ENCODE results near the gene PRKD1. TPM values are rescaled to one million over a fixed set of nuclear protein-coding genes. Genes with fewer than 3 reads are reported as not detected.

The PRKD1 gene
- total RNA-seq, 1 donor from 2014 or later: 14.9 TPM

DNA sequence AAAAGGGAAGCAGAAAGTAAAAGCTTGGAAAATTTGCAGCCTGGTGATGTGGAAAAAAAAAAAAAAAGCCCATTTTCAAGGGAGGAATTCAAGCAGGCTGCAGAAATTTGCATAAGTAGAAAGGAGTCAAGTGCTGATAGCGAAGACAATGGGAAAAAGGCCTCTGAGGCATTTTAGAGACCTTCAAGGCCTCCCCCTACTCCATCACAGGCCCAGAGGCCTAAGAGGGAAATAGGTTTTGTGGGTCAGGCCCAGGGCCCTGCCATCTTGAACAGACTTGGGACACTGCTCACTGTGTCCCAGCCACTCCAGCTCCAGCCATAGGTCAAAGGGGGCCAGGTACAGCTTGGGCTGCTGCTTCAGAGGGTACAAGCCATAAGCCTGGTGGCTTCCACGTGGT, 13.8 kb upstream of the PRKD1 start:
- Histone ChIP-seq H3K27ac (no peak overlapping the region), H3K4me1 (no peaks in the 10 kb centered on the region), H3K4me3 (no peak overlapping the region), H3K9me3 (peaks cover 16% of the 10 kb centered on the region), H3K27me3 (ENCODE audit: low read depth) (no peaks in the 10 kb centered on the region), H3K36me3 (no peaks in the 10 kb centered on the region)
- TF ChIP-seq, protein P1, sequence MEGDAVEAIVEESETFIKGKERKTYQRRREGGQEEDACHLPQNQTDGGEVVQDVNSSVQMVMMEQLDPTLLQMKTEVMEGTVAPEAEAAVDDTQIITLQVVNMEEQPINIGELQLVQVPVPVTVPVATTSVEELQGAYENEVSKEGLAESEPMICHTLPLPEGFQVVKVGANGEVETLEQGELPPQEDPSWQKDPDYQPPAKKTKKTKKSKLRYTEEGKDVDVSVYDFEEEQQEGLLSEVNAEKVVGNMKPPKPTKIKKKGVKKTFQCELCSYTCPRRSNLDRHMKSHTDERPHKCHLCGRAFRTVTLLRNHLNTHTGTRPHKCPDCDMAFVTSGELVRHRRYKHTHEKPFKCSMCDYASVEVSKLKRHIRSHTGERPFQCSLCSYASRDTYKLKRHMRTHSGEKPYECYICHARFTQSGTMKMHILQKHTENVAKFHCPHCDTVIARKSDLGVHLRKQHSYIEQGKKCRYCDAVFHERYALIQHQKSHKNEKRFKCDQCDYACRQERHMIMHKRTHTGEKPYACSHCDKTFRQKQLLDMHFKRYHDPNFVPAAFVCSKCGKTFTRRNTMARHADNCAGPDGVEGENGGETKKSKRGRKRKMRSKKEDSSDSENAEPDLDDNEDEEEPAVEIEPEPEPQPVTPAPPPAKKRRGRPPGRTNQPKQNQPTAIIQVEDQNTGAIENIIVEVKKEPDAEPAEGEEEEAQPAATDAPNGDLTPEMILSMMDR (IDR thresholded peaks at IDR 0.05): no peak
- no peak for DNase-seq
- ATAC-seq: no peak
- intact Hi-C loops (cut with DNase I): no loop called here

DNA sequence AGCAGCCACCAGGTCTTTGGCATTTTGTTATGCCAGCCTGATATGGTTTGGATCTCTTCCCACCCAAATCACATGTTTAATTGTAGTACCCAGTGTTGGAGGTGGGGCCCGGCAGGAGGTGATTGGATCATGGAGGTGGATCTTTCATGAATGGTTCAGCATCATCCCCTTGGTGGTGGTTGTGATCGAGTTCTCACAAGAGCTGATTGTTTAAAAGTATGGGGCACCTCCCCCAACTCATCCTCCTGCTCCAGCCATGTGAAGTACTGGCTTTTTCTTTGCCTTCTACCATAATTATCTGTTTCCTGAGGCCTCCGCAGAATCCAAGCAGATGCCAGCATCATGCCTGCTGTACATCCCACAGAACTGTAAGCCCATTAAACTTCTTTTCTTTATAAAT, 12.8 kb upstream of the PRKD1 start:
- Histone ChIP-seq H3K27me3 (ENCODE audit: low read depth) (no peaks in the 10 kb centered on the region), H3K36me3 (no peaks in the 10 kb centered on the region), H3K27ac (no peak overlapping the region), H3K4me1 (no peaks in the 10 kb centered on the region), H3K9me3 (peaks cover 11% of the 10 kb centered on the region), H3K4me3 (no peak overlapping the region)
- TF ChIP-seq, protein P1 (IDR thresholded peaks at IDR 0.05): no peak
- DNase-seq (no peak), ATAC-seq (no peak)
- intact Hi-C loops (cut with DNase I): no loop called here

DNA sequence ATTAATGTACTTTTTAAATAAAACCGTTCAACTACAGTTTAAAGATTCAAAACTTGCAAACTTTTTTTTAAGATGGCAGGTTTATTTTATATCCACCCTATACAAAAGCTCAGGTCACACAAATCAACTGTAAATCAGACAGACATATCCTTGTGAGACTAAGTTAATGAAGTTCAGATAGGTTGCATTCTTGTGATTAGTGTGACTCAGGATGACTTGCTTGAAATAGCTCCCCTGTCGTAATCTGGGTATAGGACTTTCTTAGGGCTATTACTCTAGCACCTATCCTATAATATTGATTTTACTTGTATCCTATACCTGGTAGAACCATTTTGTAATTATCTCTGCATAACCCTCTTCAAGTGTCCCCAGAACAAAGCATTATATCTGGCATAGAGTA, 9.5 kb upstream of the PRKD1 start:
- Histone ChIP-seq H3K4me3 (no peak overlapping the region), H3K4me1 (no peaks in the 10 kb centered on the region), H3K27ac (no peak overlapping the region), H3K9me3 (no peaks in the 10 kb centered on the region), H3K27me3 (ENCODE audit: low read depth) (no peaks in the 10 kb centered on the region), H3K36me3 (no peaks in the 10 kb centered on the region)
- intact Hi-C loops (cut with DNase I): no loop called here
- TF ChIP-seq, protein P1 (IDR thresholded peaks at IDR 0.05): no peak
- DNase-seq (no peak), ATAC-seq (no peak)

DNA sequence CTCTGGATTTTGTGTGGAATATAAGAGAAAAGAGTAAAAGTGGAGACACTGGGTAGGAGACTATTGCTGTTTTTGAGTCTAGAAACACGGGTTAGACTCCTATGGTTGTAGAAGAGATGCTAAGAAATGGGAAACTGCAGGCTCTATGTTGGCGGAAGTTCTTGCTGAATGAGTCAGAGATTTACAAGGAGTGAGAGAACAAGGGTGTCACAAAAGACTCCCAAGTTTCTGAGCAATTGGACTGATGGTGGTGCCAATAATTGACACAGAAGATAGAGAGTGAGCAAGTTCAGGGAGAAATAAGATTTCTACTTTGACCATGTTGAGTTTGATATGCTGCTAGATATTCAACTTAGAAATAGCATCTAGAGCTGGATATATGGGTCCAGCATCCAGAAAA, 2.6 kb upstream of the PRKD1 start:
- DNase-seq (no peak), ATAC-seq (no peak)
- TF ChIP-seq, protein P1 (IDR thresholded peaks at IDR 0.05): no peak
- Histone ChIP-seq H3K4me1 (peaks cover 13% of the 10 kb centered on the region), H3K27me3 (ENCODE audit: low read depth) (no peaks in the 10 kb centered on the region), H3K27ac (no peak overlapping the region), H3K9me3 (no peaks in the 10 kb centered on the region), H3K36me3 (no peaks in the 10 kb centered on the region), H3K4me3 (no peak overlapping the region)
- intact Hi-C loops (cut with DNase I): no loop called here

DNA sequence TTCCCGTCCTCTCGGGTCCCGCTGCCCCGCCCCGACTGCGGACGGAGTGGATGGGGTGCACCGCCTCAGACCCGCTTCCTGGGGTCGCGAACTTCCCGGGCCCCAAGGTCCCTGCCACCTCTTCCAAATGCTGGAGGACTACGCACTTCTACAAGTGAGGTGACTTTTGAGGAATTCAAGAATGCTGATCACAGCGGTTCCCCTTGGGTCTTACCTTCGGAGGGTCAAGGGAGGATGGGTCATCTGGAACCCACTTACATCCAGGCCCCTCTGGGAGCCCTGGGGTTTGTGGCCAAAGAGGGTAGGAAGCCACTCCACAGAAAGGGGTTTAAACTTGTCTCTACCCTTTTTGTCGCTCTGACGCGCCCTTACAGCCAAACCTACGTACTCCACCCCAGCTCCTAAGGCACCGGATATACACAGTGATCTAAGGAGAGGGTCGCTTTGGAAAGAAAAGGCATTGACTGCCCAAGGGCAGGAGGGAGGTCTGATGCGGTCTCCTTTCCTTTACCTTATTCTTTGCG, 532 bp upstream of the PRKD1 start:
- peak overlapping the region; percentile 69 for H3K4me3 ChIP-seq
- peaks cover 17% of the 10 kb centered on the region for H3K4me1 ChIP-seq
- TF ChIP-seq, protein P1 (IDR thresholded peaks at IDR 0.05): no peak
- no peaks in the 10 kb centered on the region for H3K36me3 ChIP-seq
- H3K27me3 ChIP-seq (ENCODE audit: low read depth): no peaks in the 10 kb centered on the region
- peak overlapping the region; percentile 64 for H3K27ac ChIP-seq
- DNase-seq: no peak
- intact Hi-C loops (cut with DNase I): no loop called here
- peak; percentile 2 to 3 for ATAC-seq
- H3K9me3 ChIP-seq: no peaks in the 10 kb centered on the region
